Mammary epithelial cell (primary cell): ENCODE results near the gene DDX49.

ENCODE experiments used
- CTCF ChIP-seq, 2 donors: IDR thresholded peaks in 1 of 2; conservative IDR thresholded peaks in 1 of 2; 2 replicates each; pipeline ENCODE4 v1.5.1; 2011 to 2012; ENCODE audit warnings: inconsistent platforms in 2 of 2, low read length in 2 of 2, mild to moderate bottlenecking in 2 of 2, control low read depth in 1 of 2, low read depth in 1 of 2; ENCODE audit not compliant: insufficient read depth in 1 of 2; ENCODE audit errors: extremely low read depth in 1 of 2
- EZH2 ChIP-seq: IDR thresholded peaks from 2 replicates; pipeline ENCODE4 v1.6.1; 2012; ENCODE audit warnings: low read length, inconsistent platforms, borderline replicate concordance

DNA sequence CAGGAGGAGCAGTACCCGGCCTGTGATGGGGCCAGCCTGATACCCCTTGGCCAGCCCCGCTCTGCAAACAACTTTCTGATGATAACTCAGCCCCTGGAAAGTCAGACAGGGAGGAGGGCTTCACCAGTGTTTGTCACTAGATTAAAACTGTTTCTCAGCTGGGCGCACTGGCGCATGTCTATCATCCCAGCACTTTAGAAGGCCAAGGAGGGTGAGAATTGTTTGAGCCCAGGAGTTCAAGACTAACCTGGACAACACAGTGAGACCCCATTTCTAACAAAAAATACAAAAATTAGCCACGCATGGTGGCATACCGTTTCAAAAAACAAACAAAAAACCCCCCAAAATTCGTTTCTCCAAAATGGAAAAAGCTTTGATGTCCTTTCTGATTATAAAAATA lies 18.0 kb upstream of the DDX49 start:
- no peak for TF ChIP-seq CTCF (conservative IDR thresholded peaks at IDR 0.05 in 1 of 2, IDR thresholded peaks at IDR 0.05 in 1 of 2; ENCODE audit: extremely low read depth in 1 of 2, insufficient read depth in 1 of 2, low read depth in 1 of 2, low read length in 2 of 2)
- TF ChIP-seq EZH2: no peak
